Stimulated activated CD8-positive, alpha-beta memory T cell treated with anti-CD3 and anti-CD28 coated beads, Interleukin-2, amount 100 ng/mL, for 48 hours (primary cell): ENCODE measurements around the gene KRTAP5-9.
"Not testable (repeated sequence)": the region's sequence is repeated elsewhere in the genome, so short reads cannot be mapped to it uniquely, and the experiment has no call there.

Experiments used
- DNase-seq, 2 donors: peaks; one replicate each; pipeline ENCODE4 v3.0.0-alpha.2; 2020; ENCODE audit warnings: low read depth in 2 of 2

The KRTAP5-9 gene

GRCh38 chr11:71582969-71583368, 34.7 kb downstream of the KRTAP5-9 start:
- DNase-seq = not testable (repeated sequence)

GRCh38 chr11:71585673-71586072, 37.5 kb downstream of the KRTAP5-9 start:
- DNase-seq = not testable (repeated sequence)

GRCh38 chr11:71588314-71588713, 40.1 kb downstream of the KRTAP5-9 start:
- DNase-seq = not testable (repeated sequence)

- DNase-seq = peak; percentile 9 to 58
Measured at GRCh38 chr11:71588822-71589545, 40.8 kb downstream of the KRTAP5-9 start.

GRCh38 chr11:71589546-71589920, 41.3 kb downstream of the KRTAP5-9 start:
- not testable (repeated sequence) for DNase-seq
